ENCODE data around the gene CEP43.

- TF ChIP-seq CTCF (IDR thresholded peaks at IDR 0.05) = no peak
- no peak for TF ChIP-seq POLR2A (IDR thresholded peaks at IDR 0.05)
- TF ChIP-seq EP300 (IDR thresholded peaks at IDR 0.05) = no peak
- TF ChIP-seq POLR2AphosphoS5 (IDR thresholded peaks at IDR 0.05) = no peak
These were observed 1.8 kb upstream of the CEP43 start for GRCh38 chr6:166997348-166997747.
